A549 (cell line): ENCODE data around the gene CRIP3. TPM values are rescaled to one million over a fixed set of nuclear protein-coding genes. Genes with fewer than 3 reads are reported as not detected.

ENCODE experiments used
- ATAC-seq, 2 experiments: fragments of 200-7000 bp in 1 of 2; fragments of >200 bp in 1 of 2; cut with Nextera tagmentation in 1 of 2; cut with Tn5 transposase in 1 of 2; 3 replicates each; pipeline versions ENCODE4 v1.8.0 to v1.9.1; 2018 to 2020; ENCODE audit warnings: mild to moderate bottlenecking in 1 of 2, moderate library complexity in 1 of 2
- CTCF ChIA-PET: fragments of 300-600 bp; sonication (Branson Sonifier 250); formaldehyde crosslinking; extraction: SDS; loops from one replicate; lab custom pipeline; 2021; ENCODE audit warnings: antibody characterized with exemption, inconsistent platforms; lab: Yijun Ruan, JAX
- POLR2A ChIA-PET: fragments of 350-600 bp; formaldehyde crosslinking; extraction: SDS; loops from one replicate; lab custom pipeline; 2021; ENCODE audit warnings: antibody characterized with exemption, inconsistent platforms; lab: Yijun Ruan, JAX
- DNase-seq, 2 experiments: peaks; one replicate each; pipeline versions ENCODE4 v3.0.0 to v3.0.0-alpha.2; 2011 to 2016; ENCODE audit warnings: low read depth in 1 of 2, low spot score in 1 of 2
- FAIRE-seq: peaks from 2 replicates; lab custom pipeline; 2011; peaks lifted over from hg19 to GRCh38; lab: Jason Lieb, UNC
- H3K27ac ChIP-seq, 2 experiments: fragments of >200 bp; sonication (Bioruptor Twin); formaldehyde crosslinking; 3 replicates each; pipeline ENCODE4 v1.5.1; 2016 to 2017
- H3K4me1 ChIP-seq: fragments of >200 bp; sonication (Bioruptor Twin); formaldehyde crosslinking; 3 replicates; pipeline ENCODE4 v1.6.1; 2016
- H3K4me2 ChIP-seq: fragments of >200 bp; sonication (Bioruptor Twin); formaldehyde crosslinking; 3 replicates; pipeline ENCODE4 v1.6.1; 2016
- H3K4me3 ChIP-seq: fragments of >200 bp; sonication (Bioruptor Twin); formaldehyde crosslinking; 3 replicates; pipeline ENCODE4 v1.5.1; 2016
- H3K9me3 ChIP-seq: fragments of >200 bp; sonication (Bioruptor Twin); formaldehyde crosslinking; 3 replicates; pipeline ENCODE4 v1.6.1; 2016
- CBX2 ChIP-seq: fragments of 200-600 bp; sonication (generic); IDR thresholded peaks from 2 replicates; pipeline ENCODE4 v1.6.1; 2016; ENCODE audit warnings: low read depth, mild to moderate bottlenecking, borderline replicate concordance
- CBX8 ChIP-seq: fragments of 200-600 bp; sonication (generic); IDR thresholded peaks from 2 replicates; pipeline ENCODE4 v1.6.1; 2016
- CHD2 ChIP-seq: fragments of 150-350 bp; IDR thresholded peaks from 2 replicates; pipeline ENCODE4 v1.6.1; 2014; ENCODE audit warnings: low read length; ENCODE audit not compliant: partially characterized antibody
- CHD4 ChIP-seq: fragments of 200-600 bp; sonication (generic); IDR thresholded peaks from 2 replicates; pipeline ENCODE4 v1.6.1; 2016; ENCODE audit warnings: antibody characterized with exemption, mild to moderate bottlenecking, borderline replicate concordance
- ESRRA ChIP-seq: fragments of 150-350 bp; IDR thresholded peaks from 2 replicates; pipeline ENCODE4 v1.6.1; 2014; ENCODE audit warnings: mild to moderate bottlenecking, low read length, borderline replicate concordance
- FOSB ChIP-seq: fragments of 250-450 bp; sonication (Bioruptor Pico); IDR thresholded peaks from 2 replicates; pipeline ENCODE4 v1.5.0; 2020; ENCODE audit warnings: mild to moderate bottlenecking, moderate library complexity
- FOSL2 ChIP-seq, 2 experiments: fragments of 450-650 bp in 1 of 2; fragments of >200 bp in 1 of 2; sonication (Bioruptor Twin) in 1 of 2; formaldehyde crosslinking; IDR thresholded peaks; 2 replicates each; pipeline versions ENCODE4 v1.5.0 to v1.6.1; 2016 to 2020; ENCODE audit warnings: mild to moderate bottlenecking in 1 of 2, moderate library complexity in 1 of 2
- FOXS1 ChIP-seq: fragments of 250-450 bp; sonication (Bioruptor Pico); IDR thresholded peaks from 2 replicates; pipeline ENCODE4 v1.5.0; 2020; ENCODE audit warnings: mild to moderate bottlenecking, moderate library complexity
- GATA3 ChIP-seq: IDR thresholded peaks from 2 replicates; pipeline ENCODE4 v1.6.1; 2012; ENCODE audit warnings: borderline replicate concordance
- HMGXB4 ChIP-seq: fragments of 250-450 bp; sonication (Bioruptor Pico); IDR thresholded peaks from 2 replicates; pipeline ENCODE4 v1.5.0; 2021; ENCODE audit warnings: mild to moderate bottlenecking, moderate library complexity, borderline replicate concordance
- HOXA7 ChIP-seq: fragments of 250-450 bp; sonication (Bioruptor Pico); IDR thresholded peaks from 2 replicates; pipeline ENCODE4 v1.5.0; 2020; ENCODE audit warnings: mild to moderate bottlenecking, moderate library complexity
- HOXB13 ChIP-seq: fragments of 250-450 bp; sonication (Bioruptor Pico); IDR thresholded peaks from 2 replicates; pipeline ENCODE4 v1.5.0; 2020; ENCODE audit warnings: low read depth, mild to moderate bottlenecking, moderate library complexity
- HOXB5 ChIP-seq: fragments of 250-450 bp; sonication (Bioruptor Pico); IDR thresholded peaks from 2 replicates; pipeline ENCODE4 v1.5.0; 2020; ENCODE audit warnings: mild to moderate bottlenecking, moderate library complexity
- JUNB ChIP-seq: fragments of >200 bp; sonication (Bioruptor Twin); formaldehyde crosslinking; IDR thresholded peaks from 2 replicates; pipeline ENCODE4 v1.6.1; 2016
- KDM1A ChIP-seq: fragments of 200-600 bp; sonication (generic); IDR thresholded peaks from 2 replicates; pipeline ENCODE4 v1.6.1; 2016; ENCODE audit warnings: low read depth, mild to moderate bottlenecking
- MAZ ChIP-seq: fragments of 150-350 bp; IDR thresholded peaks from 2 replicates; pipeline ENCODE4 v1.6.1; 2014; ENCODE audit warnings: antibody characterized with exemption, low read depth, low read length, borderline replicate concordance
- NPAS2 ChIP-seq: fragments of 250-450 bp; sonication (Bioruptor Pico); IDR thresholded peaks from 2 replicates; pipeline ENCODE4 v1.8.0; 2022; ENCODE audit warnings: mild to moderate bottlenecking, moderate library complexity, borderline replicate concordance
- PHF8 ChIP-seq: fragments of 200-600 bp; sonication (generic); IDR thresholded peaks from 2 replicates; pipeline ENCODE4 v1.6.1; 2016; ENCODE audit warnings: low read depth, mild to moderate bottlenecking, antibody characterized with exemption, moderate library complexity, borderline replicate concordance
- POLR2A ChIP-seq: IDR thresholded peaks from 2 replicates; pipeline ENCODE4 v1.6.1; 2012; ENCODE audit warnings: mild to moderate bottlenecking, low read length
- POLR2AphosphoS2 ChIP-seq: conservative IDR thresholded peaks from 2 replicates; pipeline ENCODE4 v1.6.1; 2012; ENCODE audit warnings: low read length, improper control_type of control experiment, inconsistent platforms
- RAD21 ChIP-seq, 2 experiments: fragments of >200 bp in 1 of 2; sonication (Bioruptor Twin) in 1 of 2; formaldehyde crosslinking in 1 of 2; IDR thresholded peaks in 1 of 2; conservative IDR thresholded peaks in 1 of 2; 2 replicates in 1 of 2; 3 replicates in 1 of 2; pipeline ENCODE4 v1.6.1; 2012 to 2018; ENCODE audit warnings: inconsistent platforms in 1 of 2
- RFX5 ChIP-seq: fragments of 450-650 bp; IDR thresholded peaks from 2 replicates; pipeline ENCODE4 v1.7.1; 2014; ENCODE audit warnings: antibody characterized with exemption, mild to moderate bottlenecking, moderate library complexity
- TP53 ChIP-seq: fragments of 250-450 bp; sonication (Bioruptor Pico); IDR thresholded peaks from 2 replicates; pipeline ENCODE4 v1.5.0; 2021; ENCODE audit warnings: mild to moderate bottlenecking, moderate library complexity
- ZC3H11A ChIP-seq: fragments of 450-650 bp; IDR thresholded peaks from 2 replicates; pipeline ENCODE4 v1.6.1; 2014; ENCODE audit warnings: antibody characterized with exemption, mild to moderate bottlenecking
- ZFP36 ChIP-seq: fragments of 450-650 bp; IDR thresholded peaks from 2 replicates; pipeline ENCODE4 v1.6.1; 2014; ENCODE audit warnings: borderline replicate concordance; ENCODE audit not compliant: partially characterized antibody
- ZNF302 ChIP-seq: fragments of 250-450 bp; sonication (Bioruptor Pico); IDR thresholded peaks from 2 replicates; pipeline ENCODE4 v1.9.0; 2021; ENCODE audit warnings: inconsistent platforms, mild to moderate bottlenecking, moderate library complexity
- WGBS: methylation state at CpG from one replicate; pipeline ENCODE4 v1.1.6; 2017; ENCODE audit errors: missing lambda C conversion rate; 5-methylcytosine and 5-hydroxymethylcytosine counted together
- polyA plus RNA-seq, 4 experiments: library from polyadenylated mRNA; depleted of rRNA in 3 of 4; stranded (reverse); fragments of >200 nt; fragmentation: RNase III in 1 of 4; extraction: RNeasy Plus Mini Kit Qiagen cat#74134 plus additional on column Dnase treatment in 1 of 4; gene quantifications; 2 replicates in 3 of 4; 3 replicates in 1 of 4; pipeline ENCODE4 v1.2.3, GENCODE V29; 2011 to 2017
- TF ChIP-seq, protein P1 (sequence below): IDR thresholded peaks from 2 replicates; pipeline ENCODE4 v1.6.1; 2012
- TF ChIP-seq, protein P2 (sequence below): fragments of 250-450 bp; sonication (Bioruptor Pico); IDR thresholded peaks from 2 replicates; pipeline ENCODE4 v1.5.0; 2020; ENCODE audit warnings: low read depth, mild to moderate bottlenecking, moderate library complexity

Gene CRIP3
- polyA plus RNA-seq, 2 of the 4 experiments (the other 2 are of a cell fraction) = 1.3 to 2.8 TPM

DNA sequence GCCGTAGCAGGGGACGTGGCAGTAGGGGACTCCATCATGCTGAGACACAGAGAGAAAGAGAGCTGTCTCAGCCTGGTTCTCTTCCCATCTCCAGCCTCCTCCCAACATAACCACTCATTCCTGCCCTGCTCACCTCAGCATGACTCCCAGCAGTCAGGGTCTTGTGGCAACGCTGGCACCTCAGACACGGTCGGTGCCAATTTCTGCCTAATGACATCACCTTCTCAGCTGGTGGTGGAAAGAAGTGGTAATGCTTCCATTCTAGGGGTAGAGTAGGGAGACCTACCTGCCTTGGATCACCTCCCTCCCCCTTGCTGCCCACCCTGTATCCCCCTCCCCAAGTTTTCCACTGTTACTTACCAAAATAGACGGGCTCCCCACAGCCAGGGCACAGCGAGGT is 2.5 kb downstream of the CRIP3 start (continued):
- TF ChIP-seq, protein P1, sequence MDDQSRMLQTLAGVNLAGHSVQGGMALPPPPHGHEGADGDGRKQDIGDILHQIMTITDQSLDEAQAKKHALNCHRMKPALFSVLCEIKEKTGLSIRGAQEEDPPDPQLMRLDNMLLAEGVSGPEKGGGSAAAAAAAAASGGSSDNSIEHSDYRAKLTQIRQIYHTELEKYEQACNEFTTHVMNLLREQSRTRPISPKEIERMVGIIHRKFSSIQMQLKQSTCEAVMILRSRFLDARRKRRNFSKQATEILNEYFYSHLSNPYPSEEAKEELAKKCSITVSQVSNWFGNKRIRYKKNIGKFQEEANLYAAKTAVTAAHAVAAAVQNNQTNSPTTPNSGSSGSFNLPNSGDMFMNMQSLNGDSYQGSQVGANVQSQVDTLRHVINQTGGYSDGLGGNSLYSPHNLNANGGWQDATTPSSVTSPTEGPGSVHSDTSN = no peak
- TF ChIP-seq HMGXB4 (CRISPR knock-in tag) (no peak), HOXB5 (CRISPR knock-in tag) (no peak), CBX2 (no peak), POLR2AphosphoS2 (no peak)
- TF ChIP-seq, protein P2, sequence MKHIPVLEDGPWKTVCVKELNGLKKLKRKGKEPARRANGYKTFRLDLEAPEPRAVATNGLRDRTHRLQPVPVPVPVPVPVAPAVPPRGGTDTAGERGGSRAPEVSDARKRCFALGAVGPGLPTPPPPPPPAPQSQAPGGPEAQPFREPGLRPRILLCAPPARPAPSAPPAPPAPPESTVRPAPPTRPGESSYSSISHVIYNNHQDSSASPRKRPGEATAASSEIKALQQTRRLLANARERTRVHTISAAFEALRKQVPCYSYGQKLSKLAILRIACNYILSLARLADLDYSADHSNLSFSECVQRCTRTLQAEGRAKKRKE (CRISPR knock-in tag) = no peak

GRCh38 chr6:43304882-43305281 is 3.7 kb downstream of the CRIP3 start:
- Histone ChIP-seq H3K9me3 (no peaks in the 10 kb centered on the region), H3K4me3 (no peak overlapping the region), H3K4me1 (peaks cover 6% of the 10 kb centered on the region; the same call in 2 of the 3 replicates), H3K27ac (no peak overlapping the region), H3K4me2 (no peak overlapping the region)
- FAIRE-seq (no peak), ATAC-seq (no peak), DNase-seq (no peak)
- TF ChIP-seq CHD2 (no peak), ESRRA (no peak), CHD4 (no peak), FOSL2 (IDR thresholded peaks at IDR 0.05) (no peak), FOSL2 (CRISPR knock-in tag; IDR thresholded peaks at IDR 0.05) (no peak), ZFP36 (peak; percentile 20), RFX5 (no peak)
- ChIA-PET POLR2A (no interaction called here), CTCF (interaction anchor here (5.3 kb wide), 1 partner anchor 202 kb away, joined by 22 read pairs; no protein-coding TSS in a partner anchor)
- WGBS = 77% methylated on average over 2 of the region's 2 CpGs

GRCh38 chr6:43304361-43304760 is 4.3 kb downstream of the CRIP3 start:
- WGBS = 75% methylated on average over 3 of the region's 3 CpGs
- ATAC-seq (no peak), FAIRE-seq (no peak), DNase-seq (no peak)
- CTCF ChIA-PET = no interaction called here
- TF ChIP-seq HOXB13 (CRISPR knock-in tag) (no peak), KDM1A (no peak), CHD4 (no peak), HOXA7 (CRISPR knock-in tag) (no peak), TP53 (CRISPR knock-in tag) (no peak), FOXS1 (no peak), POLR2AphosphoS2 (no peak), ZNF302 (CRISPR knock-in tag) (no peak), MAZ (no peak), POLR2A (no peak), PHF8 (no peak), CBX8 (no peak), GATA3 (no peak), RFX5 (no peak), HOXB5 (CRISPR knock-in tag) (no peak), RAD21 (conservative IDR thresholded peaks at IDR 0.05 in 1 of 2, IDR thresholded peaks at IDR 0.05 in 1 of 2) (no peak), JUNB (no peak), FOSB (CRISPR knock-in tag) (no peak), ZC3H11A (no peak), NPAS2 (no peak)
- POLR2A ChIA-PET = no interaction called here
- no peak overlapping the region for H3K27ac ChIP-seq
- H3K9me3 ChIP-seq = no peaks in the 10 kb centered on the region
- H3K4me3 ChIP-seq = no peak overlapping the region
- H3K4me2 ChIP-seq = no peak overlapping the region
- peaks cover 5% of the 10 kb centered on the region; the same call in 2 of the 3 replicates for H3K4me1 ChIP-seq
